Thyroid gland (tissue), 4 donors: ENCODE results near the gene PATJ. TPM values are rescaled to one million over a fixed set of nuclear protein-coding genes. Genes with fewer than 3 reads are reported as not detected.
"Not testable (repeated sequence)": the region's sequence is repeated elsewhere in the genome, so short reads cannot be mapped to it uniquely, and the experiment has no call there.

ENCODE experiments used
- DNase-seq, 2 donors: peaks; one replicate each; pipeline ENCODE4 v3.0.0-alpha.2; 2019
- H3K27ac ChIP-seq, 3 donors: fragments of 200-600 bp; sonication (generic); 1 replicate in 2 of 3; 2 replicates in 1 of 3; pipeline ENCODE4 v1.5.1; 2016 to 2019; ENCODE audit warnings: mild to moderate bottlenecking in 1 of 3, moderate library complexity in 1 of 3
- H3K27me3 ChIP-seq: fragments of 200-600 bp; sonication (generic); one replicate; pipeline ENCODE4 v1.5.1; 2019
- H3K36me3 ChIP-seq, 2 donors: fragments of 200-600 bp; sonication (generic); one replicate each; pipeline ENCODE4 v1.5.1; 2016 to 2019
- H3K4me1 ChIP-seq, 2 donors: fragments of 200-600 bp; sonication (generic); one replicate each; pipeline ENCODE4 v1.5.1; 2017 to 2019
- H3K4me3 ChIP-seq, 3 donors: fragments of 200-600 bp; sonication (generic); replicated peaks in 1 of 3; 1 replicate in 2 of 3; 2 replicates in 1 of 3; pipeline ENCODE4 v1.5.1; 2016; ENCODE audit warnings: mild to moderate bottlenecking in 1 of 3
- H3K9me3 ChIP-seq: fragments of 200-600 bp; sonication (generic); one replicate; pipeline ENCODE4 v1.5.1; 2017
- CTCF ChIP-seq, 6 experiments: fragments of 200-600 bp in 3 of 6; fragments of 450-650 bp in 3 of 6; sonication (generic) in 3 of 6; IDR thresholded peaks; one replicate each; pipeline ENCODE4 v1.5.1; 2016 to 2019; ENCODE audit warnings: antibody characterized with exemption in 6 of 6, mild to moderate bottlenecking in 2 of 6, inconsistent platforms in 1 of 6, moderate library complexity in 1 of 6
- POLR2A ChIP-seq, 2 donors: fragments of 450-650 bp; IDR thresholded peaks; one replicate each; pipeline ENCODE4 v1.6.1; 2017; ENCODE audit warnings: antibody characterized with exemption in 2 of 2, mild to moderate bottlenecking in 2 of 2, moderate library complexity in 1 of 2
- WGBS, 2 donors: methylation state at CpG; one replicate each; pipeline ENCODE4 v1.1.5; 2017; 5-methylcytosine and 5-hydroxymethylcytosine counted together
- intact Hi-C: fragments of 100-400 bp; cut with DNase I; formaldehyde crosslinking; loops from one replicate; pipeline ENCODE4 v1.15.1; 2023
- total RNA-seq, 4 donors: library from RNA; depleted of rRNA; stranded (reverse); fragments of >200 nt; gene quantifications; one replicate each; pipeline ENCODE4 v1.2.3, GENCODE V29; 2016

The PATJ gene
- total RNA-seq, 4 donors from 2014 or later, result 94.7 to 221 (median 119) TPM

- WGBS, 2 donors, result 91 to 100% methylated on average over 9 of the region's 9 CpGs
- H3K36me3 ChIP-seq, result peaks cover 0 to 5% of the 10 kb centered on the region in 2 donors
These were observed 77.1 kb downstream of the PATJ start for GRCh38 chr1:61819421-61819820.

GRCh38 chr1:61825393-61825792 is 83.1 kb downstream of the PATJ start:
- Histone ChIP-seq H3K27ac (no peak overlapping the region), H3K36me3 (peaks cover 0 to 15% of the 10 kb centered on the region in 2 donors), H3K4me3 (no peak overlapping the region), H3K4me1 (no peaks in the 10 kb centered on the region), H3K27me3 (no peaks in the 10 kb centered on the region), H3K9me3 (no peaks in the 10 kb centered on the region)
- WGBS, 2 donors, result 80 to 82% methylated on average over 1 of the region's 1 CpG
- TF ChIP-seq CTCF (IDR thresholded peaks at IDR 0.05) (no peak), POLR2A (IDR thresholded peaks at IDR 0.05) (no peak)
- intact Hi-C loops, result no loop called here
- no peak for DNase-seq

More at GRCh38 chr1:61819421-61819820, 77.1 kb downstream of the PATJ start:
- Histone ChIP-seq H3K4me1 (no peaks in the 10 kb centered on the region), H3K9me3 (no peaks in the 10 kb centered on the region), H3K27ac (no peak overlapping the region), H3K27me3 (no peaks in the 10 kb centered on the region), H3K4me3 (no peak overlapping the region)
- DNase-seq, result no peak
- intact Hi-C loops, result no loop called here
- TF ChIP-seq POLR2A (IDR thresholded peaks at IDR 0.05), result no peak
- no peak for TF ChIP-seq CTCF (IDR thresholded peaks at IDR 0.05)

- Histone ChIP-seq H3K4me1 (no peaks in the 10 kb centered on the region), H3K9me3 (no peaks in the 10 kb centered on the region), H3K27ac (no peak overlapping the region), H3K4me3 (no peak overlapping the region), H3K36me3 (peaks cover 0 to 9% of the 10 kb centered on the region in 2 donors), H3K27me3 (no peaks in the 10 kb centered on the region)
- no peak for DNase-seq
- 53 to 78% methylated on average over 3 of the region's 3 CpGs for WGBS, 2 donors
- no peak for TF ChIP-seq POLR2A (IDR thresholded peaks at IDR 0.05)
- TF ChIP-seq CTCF (IDR thresholded peaks at IDR 0.05), result no peak
- intact Hi-C loops, result no loop called here
These were observed 86.5 kb downstream of the PATJ start for GRCh38 chr1:61828805-61829204.

- H3K4me1 ChIP-seq, result no peaks in the 10 kb centered on the region
- no peak overlapping the region for H3K4me3 ChIP-seq
- H3K36me3 ChIP-seq, result no peaks in the 10 kb centered on the region
- no peaks in the 10 kb centered on the region for H3K9me3 ChIP-seq
- TF ChIP-seq POLR2A (IDR thresholded peaks at IDR 0.05) (no peak), CTCF (IDR thresholded peaks at IDR 0.05) (no peak)
- DNase-seq, result no peak
- intact Hi-C loops, result no loop called here
- no peaks in the 10 kb centered on the region for H3K27me3 ChIP-seq
- WGBS, 2 donors, result 60 to 78% methylated on average over 3 of the region's 3 CpGs
- H3K27ac ChIP-seq, result no peak overlapping the region
These were observed 94.4 kb downstream of the PATJ start for GRCh38 chr1:61836649-61837048.

- H3K4me1 ChIP-seq, result not testable (repeated sequence)
These were observed 95.3 kb downstream of the PATJ start for GRCh38 chr1:61837607-61838006.

GRCh38 chr1:61839679-61840078 is 97.4 kb downstream of the PATJ start:
- Histone ChIP-seq H3K9me3 (no peaks in the 10 kb centered on the region), H3K4me1 (no peaks in the 10 kb centered on the region), H3K27me3 (no peaks in the 10 kb centered on the region), H3K27ac (no peak overlapping the region), H3K4me3 (no peak overlapping the region), H3K36me3 (no peaks in the 10 kb centered on the region)
- DNase-seq, result no peak
- WGBS, 2 donors, result 78 to 79% methylated on average over 2 of the region's 2 CpGs
- TF ChIP-seq CTCF (IDR thresholded peaks at IDR 0.05), result no peak
- intact Hi-C loops, result no loop called here

More at GRCh38 chr1:61837607-61838006, 95.3 kb downstream of the PATJ start:
- H3K4me3 ChIP-seq, intact Hi-C loops, H3K9me3 ChIP-seq, DNase-seq, H3K36me3 ChIP-seq, H3K27me3 ChIP-seq, H3K27ac ChIP-seq: not testable (repeated sequence)
- 98 to 99% methylated on average over 6 of the region's 6 CpGs for WGBS, 2 donors
